SK-N-SH (cell line): Measurements from ENCODE around the gene CHST12. TPM values are rescaled to one million over a fixed set of nuclear protein-coding genes. Genes with fewer than 3 reads are reported as not detected.

ENCODE experiments used
- CTCF ChIA-PET: fragments of 300-600, 350-600 bp; formaldehyde crosslinking; extraction: SDS; loops from one replicate; lab custom pipeline; 2021; lab: Yijun Ruan, JAX
- POLR2A ChIA-PET: fragments of 350-600 bp; sonication (Branson Sonifier 250); formaldehyde crosslinking; extraction: SDS; loops from one replicate; lab custom pipeline; 2020; ENCODE audit warnings: antibody characterized with exemption, inconsistent platforms; lab: Yijun Ruan, JAX
- DNase-seq: peaks from one replicate; pipeline ENCODE4 v3.0.0; 2012
- H2AFZ ChIP-seq: fragments of 200-600 bp; sonication (generic); 2 replicates; pipeline ENCODE4 v1.8.1; 2016; ENCODE audit warnings: antibody characterized with exemption, mild to moderate bottlenecking, low read depth
- H3F3A ChIP-seq: fragments of 200-600 bp; sonication (generic); replicated peaks from 2 replicates; pipeline ENCODE3; 2016; ENCODE audit warnings: antibody characterized with exemption, mild to moderate bottlenecking; ENCODE audit not compliant: insufficient read depth
- H3K27ac ChIP-seq, 2 experiments: fragments of 200-500 bp in 1 of 2; fragments of 200-600 bp in 1 of 2; sonication (Bioruptor generic) in 1 of 2; sonication (generic), shearing (Covaris generic) in 1 of 2; 2 replicates each; pipeline versions ENCODE4 v1.5.1 to v1.6.1; 2014 to 2016; ENCODE audit warnings: low read depth in 2 of 2, inconsistent platforms in 1 of 2, low read length in 1 of 2, mild to moderate bottlenecking in 1 of 2, mixed read lengths in 1 of 2
- H3K27me3 ChIP-seq: fragments of 200-600 bp; sonication (generic), shearing (Covaris generic); 2 replicates; pipeline ENCODE4 v1.6.1; 2016; ENCODE audit warnings: mixed run types; ENCODE audit not compliant: insufficient read depth
- H3K36me3 ChIP-seq, 2 experiments: fragments of 200-500 bp in 1 of 2; fragments of 200-600 bp in 1 of 2; sonication (Bioruptor generic) in 1 of 2; sonication (generic) in 1 of 2; replicated peaks in 1 of 2; 2 replicates each; pipeline versions ENCODE3 to v1.5.1; 2014 to 2016; ENCODE audit warnings: low read length in 1 of 2, mild to moderate bottlenecking in 1 of 2; ENCODE audit not compliant: insufficient read depth in 2 of 2, control insufficient read depth in 1 of 2
- H3K4me1 ChIP-seq, 2 experiments: fragments of 200-500 bp in 1 of 2; fragments of 200-600 bp in 1 of 2; sonication (Bioruptor generic) in 1 of 2; sonication (generic), shearing (Covaris generic) in 1 of 2; 2 replicates each; pipeline versions ENCODE4 v1.5.1 to v1.6.1; 2014 to 2016; ENCODE audit warnings: low read depth in 1 of 2, low read length in 1 of 2, mixed run types in 1 of 2; ENCODE audit not compliant: insufficient read depth in 2 of 2, control insufficient read depth in 1 of 2
- H3K4me2 ChIP-seq: fragments of 200-600 bp; sonication (generic), shearing (Covaris generic); 2 replicates; pipeline ENCODE4 v1.6.1; 2017; ENCODE audit warnings: mixed run types
- H3K4me3 ChIP-seq, 2 experiments: fragments of 200-500 bp in 1 of 2; fragments of 200-600 bp in 1 of 2; sonication (Bioruptor generic) in 1 of 2; sonication (generic), shearing (Covaris generic) in 1 of 2; 2 replicates each; pipeline versions ENCODE4 v1.5.1 to v1.8.1; 2014 to 2016; ENCODE audit warnings: low read depth in 2 of 2, inconsistent platforms in 1 of 2, low read length in 1 of 2, mild to moderate bottlenecking in 1 of 2, mixed read lengths in 1 of 2, moderate library complexity in 1 of 2
- H3K79me2 ChIP-seq: fragments of 200-600 bp; sonication (generic); 2 replicates; pipeline ENCODE4 v1.8.1; 2017; ENCODE audit warnings: mild to moderate bottlenecking; ENCODE audit not compliant: insufficient read depth
- H3K9ac ChIP-seq: fragments of 200-600 bp; sonication (generic); 2 replicates; pipeline ENCODE4 v1.6.1; 2017; ENCODE audit warnings: mixed run types
- H3K9me2 ChIP-seq: fragments of 200-600 bp; sonication (generic); 2 replicates; pipeline ENCODE4 v1.6.1; 2017; ENCODE audit warnings: mixed run types
- H3K9me3 ChIP-seq: fragments of 200-600 bp; sonication (generic); 2 replicates; pipeline ENCODE4 v1.6.1; 2017; ENCODE audit warnings: mixed run types, mild to moderate bottlenecking, moderate library complexity
- H4K20me1 ChIP-seq: fragments of 200-600 bp; sonication (generic); 2 replicates; pipeline ENCODE4 v1.6.1; 2017; ENCODE audit warnings: mild to moderate bottlenecking, mixed run types; ENCODE audit not compliant: insufficient read depth
- CHD2 ChIP-seq: fragments of 150-350 bp; IDR thresholded peaks from 2 replicates; pipeline ENCODE4 v1.6.1; 2018; ENCODE audit warnings: low read length; ENCODE audit not compliant: partially characterized antibody
- ELF1 ChIP-seq: IDR thresholded peaks from 2 replicates; pipeline ENCODE4 v1.4.0; 2012
- EP300 ChIP-seq, 2 experiments: IDR thresholded peaks; 2 replicates each; pipeline versions ENCODE4 v1.4.0 to v1.6.1; 2012; ENCODE audit warnings: borderline replicate concordance in 1 of 2, low read depth in 1 of 2, low read length in 1 of 2
- EZH2phosphoT487 ChIP-seq: fragments of 200-600 bp; sonication (generic); IDR thresholded peaks from 2 replicates; pipeline ENCODE4 v1.6.1; 2017; ENCODE audit warnings: low read depth, mixed run types, mild to moderate bottlenecking, antibody characterized with exemption, moderate library complexity, borderline replicate concordance
- JUND ChIP-seq: IDR thresholded peaks from 2 replicates; pipeline ENCODE4 v1.4.0; 2012
- NFIC ChIP-seq: IDR thresholded peaks from 2 replicates; pipeline ENCODE4 v1.4.0; 2012; ENCODE audit warnings: borderline replicate concordance
- RAD21 ChIP-seq: IDR thresholded peaks from 2 replicates; pipeline ENCODE4 v1.6.1; 2012; ENCODE audit warnings: mild to moderate bottlenecking, low read length
- RCOR1 ChIP-seq: fragments of 150-350 bp; IDR thresholded peaks from 2 replicates; pipeline ENCODE4 v1.6.1; 2017; ENCODE audit warnings: antibody characterized with exemption, low read length
- RFX5 ChIP-seq: IDR thresholded peaks from 2 replicates; pipeline ENCODE4 v1.6.1; 2012; ENCODE audit warnings: mild to moderate bottlenecking, improper control_type of control experiment, low read length
- SIN3A ChIP-seq: IDR thresholded peaks from 2 replicates; pipeline ENCODE4 v1.6.1; 2012; ENCODE audit warnings: low read depth, mild to moderate bottlenecking, low read length, moderate library complexity, borderline replicate concordance
- SMC3 ChIP-seq: IDR thresholded peaks from 2 replicates; pipeline ENCODE4 v1.6.1; 2012; ENCODE audit warnings: low read depth, low read length, improper control_type of control experiment
- TAF1 ChIP-seq: IDR thresholded peaks from 2 replicates; pipeline ENCODE4 v1.6.1; 2012; ENCODE audit warnings: low read depth, mild to moderate bottlenecking, low read length, moderate library complexity, borderline replicate concordance
- USF2 ChIP-seq: fragments of 150-350 bp; IDR thresholded peaks from 2 replicates; pipeline ENCODE4 v1.6.1; 2017; ENCODE audit warnings: antibody characterized with exemption, low read length, low read depth, borderline replicate concordance
- YY1 ChIP-seq: IDR thresholded peaks from 2 replicates; pipeline ENCODE4 v1.4.0; 2012; ENCODE audit warnings: low read depth, mild to moderate bottlenecking
- WGBS: methylation state at CpG from one replicate; pipeline ENCODE4 v1.1.6; 2017; ENCODE audit warnings: low lambda C conversion rate; 5-methylcytosine and 5-hydroxymethylcytosine counted together
- polyA plus RNA-seq, 3 experiments: library from polyadenylated mRNA; depleted of rRNA; stranded (reverse); fragments of >200 nt; gene quantifications; 2 replicates each; pipeline ENCODE4 v1.2.3, GENCODE V29; 2012
- TF ChIP-seq, protein P1 (sequence below): IDR thresholded peaks from 2 replicates; pipeline ENCODE4 v1.6.1; 2012; ENCODE audit warnings: mild to moderate bottlenecking, low read depth, low read length, moderate library complexity
- TF ChIP-seq, protein P2 (sequence below): IDR thresholded peaks from 2 replicates; pipeline ENCODE4 v1.4.0; 2012; ENCODE audit warnings: low read depth, borderline replicate concordance
- TF ChIP-seq, protein P3 (sequence below): IDR thresholded peaks from 2 replicates; pipeline ENCODE4; 2012

CHST12 gene
- polyA plus RNA-seq, 1 of the 3 experiments (the other 2 are of a cell fraction): 32.7 TPM

DNA sequence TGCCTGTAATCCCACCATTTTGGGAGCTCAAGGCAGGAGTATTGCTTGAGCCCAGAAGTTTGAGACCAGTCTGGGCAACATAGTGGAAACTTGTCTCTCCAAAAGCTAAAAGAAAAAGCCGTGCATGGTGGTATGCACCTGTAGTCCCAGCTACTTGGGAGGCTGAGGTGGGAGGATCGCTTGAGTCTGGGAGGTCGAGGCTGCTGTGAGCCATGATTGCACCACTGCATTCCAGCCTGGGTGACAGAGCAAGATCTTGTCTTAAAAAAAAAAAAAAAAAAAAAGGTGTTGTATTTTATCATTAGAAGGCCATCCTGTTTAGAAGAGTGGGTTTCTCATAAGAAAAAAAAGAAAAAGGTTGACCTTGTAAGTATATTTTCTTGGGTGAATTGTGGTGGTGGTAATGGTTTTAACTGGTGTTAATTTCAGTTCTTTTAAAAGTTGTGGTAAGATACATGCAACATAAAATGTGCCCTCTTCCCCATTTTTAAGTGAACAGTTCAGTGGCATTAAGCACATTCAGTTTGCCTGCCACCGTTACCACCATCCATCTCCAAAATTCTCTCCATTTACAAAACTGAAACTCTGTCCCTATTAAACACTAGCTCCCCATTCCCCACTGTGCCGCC is 38.1 kb downstream of the CHST12 start:
- WGBS: 94% methylated on average over 5 of the region's 5 CpGs

More for the DNA sequence above, 38.1 kb downstream of the CHST12 start:
- no peaks in the 10 kb centered on the region for H4K20me1 ChIP-seq
- ChIA-PET POLR2A (no interaction called here), CTCF (interaction anchor here (1.2 to 2.3 kb wide), 3 partner anchors 10 to 29 kb away, joined by 3 to 13 read pairs (median 5); no protein-coding TSS in a partner anchor)
- H3K36me3 ChIP-seq: peaks cover 0 to 3% of the 10 kb centered on the region in 2 experiments
- no peaks in the 10 kb centered on the region for H3K79me2 ChIP-seq
- H3K27ac ChIP-seq: no peak overlapping the region
- H3K4me3 ChIP-seq: no peak overlapping the region
- no peaks in the 10 kb centered on the region for H3K9me2 ChIP-seq
- H3K27me3 ChIP-seq: no peaks in the 10 kb centered on the region
- no peaks in the 10 kb centered on the region for H3K9me3 ChIP-seq
- no peaks in the 10 kb centered on the region for H3F3A ChIP-seq
- H3K9ac ChIP-seq: no peak overlapping the region
- TF ChIP-seq, protein P1, sequence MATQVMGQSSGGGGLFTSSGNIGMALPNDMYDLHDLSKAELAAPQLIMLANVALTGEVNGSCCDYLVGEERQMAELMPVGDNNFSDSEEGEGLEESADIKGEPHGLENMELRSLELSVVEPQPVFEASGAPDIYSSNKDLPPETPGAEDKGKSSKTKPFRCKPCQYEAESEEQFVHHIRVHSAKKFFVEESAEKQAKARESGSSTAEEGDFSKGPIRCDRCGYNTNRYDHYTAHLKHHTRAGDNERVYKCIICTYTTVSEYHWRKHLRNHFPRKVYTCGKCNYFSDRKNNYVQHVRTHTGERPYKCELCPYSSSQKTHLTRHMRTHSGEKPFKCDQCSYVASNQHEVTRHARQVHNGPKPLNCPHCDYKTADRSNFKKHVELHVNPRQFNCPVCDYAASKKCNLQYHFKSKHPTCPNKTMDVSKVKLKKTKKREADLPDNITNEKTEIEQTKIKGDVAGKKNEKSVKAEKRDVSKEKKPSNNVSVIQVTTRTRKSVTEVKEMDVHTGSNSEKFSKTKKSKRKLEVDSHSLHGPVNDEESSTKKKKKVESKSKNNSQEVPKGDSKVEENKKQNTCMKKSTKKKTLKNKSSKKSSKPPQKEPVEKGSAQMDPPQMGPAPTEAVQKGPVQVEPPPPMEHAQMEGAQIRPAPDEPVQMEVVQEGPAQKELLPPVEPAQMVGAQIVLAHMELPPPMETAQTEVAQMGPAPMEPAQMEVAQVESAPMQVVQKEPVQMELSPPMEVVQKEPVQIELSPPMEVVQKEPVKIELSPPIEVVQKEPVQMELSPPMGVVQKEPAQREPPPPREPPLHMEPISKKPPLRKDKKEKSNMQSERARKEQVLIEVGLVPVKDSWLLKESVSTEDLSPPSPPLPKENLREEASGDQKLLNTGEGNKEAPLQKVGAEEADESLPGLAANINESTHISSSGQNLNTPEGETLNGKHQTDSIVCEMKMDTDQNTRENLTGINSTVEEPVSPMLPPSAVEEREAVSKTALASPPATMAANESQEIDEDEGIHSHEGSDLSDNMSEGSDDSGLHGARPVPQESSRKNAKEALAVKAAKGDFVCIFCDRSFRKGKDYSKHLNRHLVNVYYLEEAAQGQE: no peak
- TF ChIP-seq TAF1 (no peak), EZH2phosphoT487 (no peak), RFX5 (no peak), YY1 (no peak), SMC3 (no peak), EP300 (IDR thresholded peaks at IDR 0.05; ENCODE audit: borderline replicate concordance in 1 of 2, low read depth in 1 of 2, low read length in 1 of 2) (no peak), SIN3A (no peak), NFIC (no peak), JUND (no peak), USF2 (no peak), RAD21 (no peak), ELF1 (no peak), RCOR1 (no peak), CHD2 (no peak)
- TF ChIP-seq, protein P2, sequence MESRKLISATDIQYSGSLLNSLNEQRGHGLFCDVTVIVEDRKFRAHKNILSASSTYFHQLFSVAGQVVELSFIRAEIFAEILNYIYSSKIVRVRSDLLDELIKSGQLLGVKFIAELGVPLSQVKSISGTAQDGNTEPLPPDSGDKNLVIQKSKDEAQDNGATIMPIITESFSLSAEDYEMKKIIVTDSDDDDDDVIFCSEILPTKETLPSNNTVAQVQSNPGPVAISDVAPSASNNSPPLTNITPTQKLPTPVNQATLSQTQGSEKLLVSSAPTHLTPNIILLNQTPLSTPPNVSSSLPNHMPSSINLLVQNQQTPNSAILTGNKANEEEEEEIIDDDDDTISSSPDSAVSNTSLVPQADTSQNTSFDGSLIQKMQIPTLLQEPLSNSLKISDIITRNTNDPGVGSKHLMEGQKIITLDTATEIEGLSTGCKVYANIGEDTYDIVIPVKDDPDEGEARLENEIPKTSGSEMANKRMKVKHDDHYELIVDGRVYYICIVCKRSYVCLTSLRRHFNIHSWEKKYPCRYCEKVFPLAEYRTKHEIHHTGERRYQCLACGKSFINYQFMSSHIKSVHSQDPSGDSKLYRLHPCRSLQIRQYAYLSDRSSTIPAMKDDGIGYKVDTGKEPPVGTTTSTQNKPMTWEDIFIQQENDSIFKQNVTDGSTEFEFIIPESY: no peak
- TF ChIP-seq, protein P3, sequence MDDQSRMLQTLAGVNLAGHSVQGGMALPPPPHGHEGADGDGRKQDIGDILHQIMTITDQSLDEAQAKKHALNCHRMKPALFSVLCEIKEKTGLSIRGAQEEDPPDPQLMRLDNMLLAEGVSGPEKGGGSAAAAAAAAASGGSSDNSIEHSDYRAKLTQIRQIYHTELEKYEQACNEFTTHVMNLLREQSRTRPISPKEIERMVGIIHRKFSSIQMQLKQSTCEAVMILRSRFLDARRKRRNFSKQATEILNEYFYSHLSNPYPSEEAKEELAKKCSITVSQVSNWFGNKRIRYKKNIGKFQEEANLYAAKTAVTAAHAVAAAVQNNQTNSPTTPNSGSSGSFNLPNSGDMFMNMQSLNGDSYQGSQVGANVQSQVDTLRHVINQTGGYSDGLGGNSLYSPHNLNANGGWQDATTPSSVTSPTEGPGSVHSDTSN: no peak
- peaks cover 0 to 3% of the 10 kb centered on the region in 2 experiments; a peak in 1 of 4 replicates for H3K4me1 ChIP-seq
- H3K4me2 ChIP-seq: no peak overlapping the region
- H2AFZ ChIP-seq: no peak overlapping the region
- DNase-seq: no peak
